DMS 273 (cell line): ENCODE measurements around the gene KIF26B.
"Not testable (repeated sequence)": the region's sequence is repeated elsewhere in the genome, so short reads cannot be mapped to it uniquely, and the experiment has no call there.

ENCODE experiments used
- DNase-seq: peaks from one replicate; lab custom pipeline; 2025; ENCODE audit not compliant: unreplicated experiment; lab: John Stamatoyannopoulos, UW

The KIF26B gene

DNA sequence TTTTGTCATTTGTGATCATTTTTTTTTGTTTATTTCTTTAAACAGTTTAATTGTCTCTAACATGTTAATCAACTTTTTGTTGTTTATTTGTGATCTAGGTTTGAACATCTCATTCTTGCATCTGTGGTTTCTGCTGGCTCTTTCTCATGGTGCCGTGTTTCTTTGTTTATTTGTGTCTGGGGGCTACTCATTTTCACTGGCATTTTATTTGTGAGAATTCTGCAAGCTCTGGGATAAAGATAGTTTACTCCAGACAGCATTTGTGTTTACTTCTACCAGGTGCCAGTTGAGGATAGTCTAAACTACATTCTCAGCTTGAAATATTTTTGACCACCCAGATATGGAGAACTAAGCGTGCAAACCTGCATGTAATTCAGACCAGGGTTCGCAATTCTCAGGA lies 508.6 kb downstream of the KIF26B start:
- no peak for DNase-seq

DNA sequence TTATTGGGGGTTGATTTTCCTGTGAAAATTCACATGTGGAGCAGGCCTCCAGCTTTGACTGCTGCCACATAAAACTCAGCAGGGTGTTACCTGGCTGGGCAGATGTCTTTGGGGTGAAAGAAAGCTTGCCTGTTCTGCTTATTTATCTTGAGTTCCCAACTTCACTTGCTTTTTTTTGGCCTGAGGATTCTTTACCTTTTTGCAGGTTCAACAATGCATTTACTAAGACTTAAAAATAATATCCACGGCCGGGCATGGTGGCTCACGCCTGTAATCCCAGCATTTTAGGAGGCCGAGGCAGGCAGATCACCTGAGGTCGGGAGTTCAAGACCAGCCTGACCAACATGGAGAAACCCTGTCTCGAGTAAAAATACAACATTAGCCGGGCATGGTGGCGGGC lies 509.1 kb downstream of the KIF26B start:
- no peak for DNase-seq

GRCh38 chr1:245666412-245666811 lies 511.6 kb downstream of the KIF26B start:
- DNase-seq = no peak

DNA sequence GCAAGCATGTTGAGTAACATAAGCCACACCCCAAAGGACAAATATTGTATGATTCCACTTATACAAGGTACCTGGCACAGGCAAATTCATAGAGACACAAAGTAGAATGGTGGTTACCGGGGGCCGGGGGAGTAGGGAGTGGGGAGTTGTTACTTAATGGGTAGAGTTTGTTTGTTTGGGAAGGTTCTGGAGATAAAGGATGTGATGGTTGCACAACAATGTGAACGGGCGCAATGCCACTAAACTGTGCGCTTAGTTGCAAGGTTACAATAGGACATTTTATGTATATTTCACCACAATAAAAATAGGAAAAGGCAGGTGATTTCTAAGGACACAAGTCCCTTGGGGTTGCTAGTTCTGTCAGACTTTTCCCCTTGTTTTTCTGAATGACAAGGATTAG lies 516.6 kb downstream of the KIF26B start:
- no peak for DNase-seq

GRCh38 chr1:245671966-245672767 lies 517.4 kb downstream of the KIF26B start:
- no peak for DNase-seq

DNA sequence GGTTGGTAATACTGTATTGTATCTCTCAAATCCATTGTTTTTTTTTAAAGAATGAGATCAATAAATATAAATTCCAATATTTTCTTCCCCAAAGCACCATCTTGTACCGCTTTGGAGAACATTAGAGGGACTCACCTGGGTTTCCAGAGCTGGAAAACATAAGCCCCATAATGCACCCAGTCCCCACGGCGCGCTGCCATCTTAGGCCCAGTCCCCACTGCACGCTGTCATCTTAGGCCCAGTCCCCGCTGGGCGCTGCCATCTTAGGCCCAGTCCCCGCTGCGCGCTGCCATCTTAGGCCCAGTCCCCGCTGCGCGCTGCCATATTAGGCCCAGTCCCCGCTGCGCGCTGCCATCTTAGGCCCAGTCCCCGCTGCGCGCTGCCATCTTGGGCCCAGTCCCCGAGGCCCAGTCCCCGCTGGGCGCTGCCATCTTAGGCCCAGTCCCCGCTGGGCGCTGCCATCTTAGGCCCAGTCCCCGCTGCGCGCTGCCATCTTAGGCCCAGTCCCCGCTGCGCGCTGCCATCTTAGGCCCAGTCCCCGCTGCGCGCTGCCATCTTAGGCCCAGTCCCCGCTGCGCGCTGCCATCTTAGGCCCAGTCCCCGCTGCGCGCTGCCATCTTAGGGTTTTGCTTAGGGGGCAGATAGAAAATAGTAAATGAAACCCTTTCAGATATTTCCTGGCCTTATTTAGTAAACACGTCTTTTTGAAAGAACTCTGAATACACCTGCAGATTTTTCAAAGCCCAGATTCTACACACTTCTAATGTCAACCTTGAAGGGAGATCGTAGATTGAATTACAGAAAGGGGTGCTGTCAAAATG lies 518.3 kb downstream of the KIF26B start:
- not testable (repeated sequence) for DNase-seq

- no peak for DNase-seq
Observed at GRCh38 chr1:245673881-245674414, 519.2 kb downstream of the KIF26B start.

DNA sequence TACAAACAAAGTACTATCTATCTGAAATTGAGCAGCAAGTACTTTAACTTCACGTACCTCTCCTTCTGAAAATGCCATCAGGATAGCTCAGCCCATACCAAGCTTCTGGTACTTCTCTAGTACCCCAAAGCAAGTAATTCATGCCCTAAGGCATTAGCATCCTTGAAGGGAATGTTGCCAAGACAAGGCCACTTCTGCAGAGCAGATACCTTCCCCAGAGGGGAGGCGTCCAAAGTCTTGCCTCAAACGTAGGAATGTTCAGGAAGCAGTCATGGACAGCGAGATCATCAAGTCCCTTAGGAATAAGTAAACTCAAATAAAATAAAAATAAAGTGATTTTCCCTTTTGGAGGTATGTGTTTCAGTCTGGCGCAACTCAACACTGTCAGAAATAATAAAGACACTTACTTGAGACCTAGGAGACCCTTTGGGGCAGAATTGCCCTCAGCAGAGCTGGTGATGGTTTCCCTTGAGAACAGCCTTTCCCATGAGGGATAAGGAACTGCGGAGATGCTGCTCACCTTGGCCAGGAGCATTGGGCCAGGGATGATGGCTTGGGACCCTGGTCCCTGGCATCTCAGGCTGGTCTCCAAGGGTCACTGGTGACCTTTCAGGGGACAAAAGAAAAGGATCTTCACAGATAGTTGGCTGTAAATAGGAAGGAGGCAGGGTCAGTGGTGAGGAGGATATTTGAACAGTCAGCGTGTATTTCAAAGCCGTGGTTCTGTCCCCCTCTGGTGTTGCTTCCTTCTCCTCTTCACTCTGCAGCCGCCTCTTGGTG lies 522.9 kb downstream of the KIF26B start:
- DNase-seq = no peak

DNA sequence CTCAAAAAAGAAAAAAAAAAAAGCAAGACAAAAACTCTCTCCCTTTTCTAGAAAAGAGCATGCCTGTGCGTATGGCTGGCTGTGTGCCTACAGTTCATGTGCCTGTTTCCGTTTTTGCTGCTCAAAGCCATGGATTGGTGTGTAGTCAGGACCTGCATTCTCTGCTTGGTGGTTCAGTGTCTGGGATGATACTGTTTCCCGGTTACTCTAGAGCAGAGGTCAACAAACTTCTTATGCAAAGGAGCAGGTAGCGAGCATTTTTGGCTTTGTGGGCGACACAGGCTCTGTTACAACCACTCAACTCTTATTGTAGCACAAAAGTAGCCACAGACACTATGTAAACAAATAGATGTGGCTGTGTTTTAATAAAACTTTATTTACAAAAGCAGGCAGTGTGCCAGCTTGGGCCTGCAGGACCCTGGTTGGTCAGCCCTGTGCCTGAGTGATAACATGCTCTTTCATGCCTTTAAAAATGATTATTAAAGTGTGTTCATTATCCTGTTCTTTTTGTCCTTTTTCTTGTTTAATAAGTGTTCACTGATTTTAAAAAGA lies 524.2 kb downstream of the KIF26B start:
- no peak for DNase-seq

DNA sequence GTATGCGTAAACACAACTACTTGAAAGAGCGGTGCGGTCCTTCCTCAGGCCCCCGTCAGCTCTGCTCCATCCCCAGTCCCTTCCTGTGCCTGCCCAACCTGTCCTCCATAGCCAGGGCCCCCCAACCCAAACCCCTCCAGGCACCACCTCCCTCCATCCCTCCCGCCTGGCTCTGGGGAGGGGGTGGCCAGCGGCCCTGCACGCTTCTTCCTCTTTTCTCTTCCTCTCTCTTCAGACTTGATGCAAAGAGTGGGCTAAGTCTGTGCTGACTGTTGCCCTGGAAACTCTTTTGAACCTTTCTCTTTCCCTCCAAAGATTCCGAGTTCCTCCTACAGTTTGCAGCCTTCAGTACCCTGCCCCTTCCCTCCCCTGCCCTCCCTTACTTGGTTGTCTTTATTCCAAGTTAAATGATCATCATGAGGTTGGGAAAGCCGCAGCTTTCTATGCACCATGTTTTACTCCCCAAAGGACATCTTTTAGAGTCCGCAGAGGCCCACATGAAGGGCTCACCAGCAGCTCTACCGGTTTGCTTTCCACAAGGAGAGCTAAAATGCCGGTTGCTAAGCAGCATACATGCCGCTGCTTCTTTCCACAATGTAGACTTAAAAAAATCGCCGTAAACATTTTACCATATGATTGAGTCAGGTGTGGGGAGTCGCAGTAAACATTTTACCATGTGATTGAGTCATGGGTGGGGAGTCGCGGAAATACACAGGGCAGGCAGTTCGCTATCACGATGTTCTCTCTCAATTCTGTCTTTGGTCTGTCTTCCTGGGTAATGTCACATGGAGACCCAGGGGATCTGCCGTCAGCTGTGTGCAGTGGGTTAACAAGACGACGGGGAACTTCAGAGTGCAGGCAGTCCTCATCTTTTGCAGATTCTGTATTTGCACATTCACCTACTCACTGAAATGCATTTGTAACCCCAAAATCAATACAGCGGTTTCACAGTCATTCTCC lies 525.3 kb downstream of the KIF26B start:
- DNase-seq = no peak

GRCh38 chr1:245682638-245683628 lies 528.1 kb downstream of the KIF26B start:
- DNase-seq = no peak

GRCh38 chr1:245683676-245684075 lies 528.9 kb downstream of the KIF26B start:
- DNase-seq = no peak

DNA sequence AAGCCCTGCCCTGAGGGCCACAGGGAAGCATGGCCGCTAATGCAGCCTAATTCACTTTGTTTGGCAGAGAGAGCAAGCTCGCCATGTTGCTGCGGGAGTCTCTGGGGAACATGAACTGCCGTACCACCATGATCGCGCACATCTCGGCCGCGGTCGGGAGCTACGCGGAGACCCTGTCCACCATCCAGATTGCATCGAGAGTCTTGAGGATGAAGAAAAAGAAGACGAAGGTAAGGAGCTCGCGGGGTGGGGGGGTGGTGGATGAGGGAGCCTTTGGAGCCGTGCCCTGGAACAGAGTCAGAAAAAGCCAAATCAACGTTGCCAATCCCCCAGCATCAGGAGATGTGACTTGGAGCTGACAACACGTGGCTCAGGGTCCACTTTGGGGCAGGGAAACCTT lies 529.4 kb downstream of the KIF26B start:
- no peak for DNase-seq

- no peak for DNase-seq
Observed at GRCh38 chr1:245684571-245684970, 529.8 kb downstream of the KIF26B start.

DNA sequence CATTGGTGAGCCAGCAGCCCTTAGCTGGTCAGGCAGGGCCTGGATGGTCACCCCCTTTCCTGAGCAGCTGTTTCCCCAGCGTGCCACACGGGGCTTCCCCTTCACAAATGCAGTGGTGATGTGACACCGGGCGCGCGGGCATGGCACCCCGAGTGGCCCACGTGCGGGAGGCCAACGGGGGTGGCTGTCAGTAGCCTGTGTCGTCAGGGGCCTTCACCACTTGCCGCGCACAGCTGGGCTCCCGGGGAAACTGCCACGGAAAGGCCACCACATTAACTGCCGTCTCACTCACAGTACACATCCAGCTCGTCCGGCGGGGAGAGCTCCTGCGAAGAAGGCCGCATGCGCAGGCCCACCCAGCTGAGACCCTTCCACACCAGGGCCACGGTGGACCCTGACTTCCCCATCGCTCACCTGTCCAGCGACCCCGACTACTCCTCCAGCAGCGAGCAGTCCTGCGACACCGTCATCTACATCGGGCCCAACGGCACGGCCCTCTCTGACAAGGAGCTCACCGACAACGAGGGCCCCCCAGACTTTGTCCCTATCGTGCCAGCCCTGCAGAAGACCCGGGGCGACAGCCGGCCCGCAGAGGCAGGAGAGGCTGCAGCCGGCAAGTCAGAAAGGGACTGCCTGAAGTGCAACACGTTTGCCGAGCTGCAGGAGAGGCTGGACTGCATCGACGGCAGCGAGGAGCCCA lies 530.5 kb downstream of the KIF26B start:
- DNase-seq = no peak

DNA sequence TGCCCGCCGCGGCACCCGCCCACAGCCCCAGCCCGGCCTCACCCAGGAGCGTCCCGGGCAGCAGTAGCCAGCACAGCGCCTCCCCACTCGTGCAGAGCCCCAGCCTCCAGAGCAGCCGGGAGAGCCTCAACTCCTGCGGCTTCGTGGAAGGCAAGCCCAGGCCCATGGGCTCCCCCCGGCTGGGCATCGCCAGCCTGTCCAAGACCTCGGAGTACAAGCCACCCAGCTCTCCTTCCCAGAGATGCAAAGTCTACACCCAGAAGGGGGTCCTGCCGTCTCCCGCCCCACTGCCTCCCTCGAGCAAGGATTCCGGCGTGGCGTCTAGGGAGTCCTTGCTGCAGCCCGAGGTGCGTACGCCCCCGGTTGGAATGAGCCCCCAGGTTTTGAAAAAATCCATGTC lies 531.2 kb downstream of the KIF26B start:
- no peak for DNase-seq

GRCh38 chr1:245686446-245687030 lies 531.8 kb downstream of the KIF26B start:
- no peak for DNase-seq
